HL-60 (cell line): Measurements from ENCODE around the gene OSM.
A peak's percentile ranks its signal among the peaks of the same experiment; 100 is the strongest.

Experiments
- GABPA ChIP-seq: IDR thresholded peaks from 2 replicates; pipeline ENCODE4 v1.6.1; 2012; ENCODE audit warnings: low read depth
- POLR2AphosphoS5 ChIP-seq: IDR thresholded peaks from 2 replicates; pipeline ENCODE4 v1.6.1; 2012; ENCODE audit warnings: low read depth
- TF ChIP-seq, protein P1 (sequence below): IDR thresholded peaks from one replicate; pipeline ENCODE4 v1.5.1; 2011; ENCODE audit warnings: low read length, control low read depth, inconsistent platforms; ENCODE audit not compliant: insufficient read depth

DNA sequence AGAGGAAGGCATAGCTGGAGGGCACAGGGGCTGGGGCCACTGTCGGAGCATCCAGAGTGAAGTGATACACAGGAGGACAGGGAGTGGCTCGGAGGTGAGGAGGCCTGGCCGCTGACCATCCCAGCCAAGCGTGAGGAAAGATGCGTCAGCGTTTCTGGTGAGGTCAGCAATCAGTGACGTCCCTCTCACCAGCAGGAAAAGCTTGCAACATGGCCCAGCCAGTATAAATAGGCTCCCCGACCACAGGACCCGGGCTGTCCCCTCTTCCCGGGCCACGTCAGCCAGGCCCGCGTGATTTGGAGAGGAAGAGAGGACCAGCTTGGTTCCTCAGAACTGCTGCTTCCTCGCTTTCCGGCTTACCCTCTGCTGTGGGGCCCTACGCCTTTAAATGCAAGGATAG lies 4.2 kb upstream of the OSM start:
- TF ChIP-seq POLR2AphosphoS5: peak; percentile 41; the same call in 1 of the 2 replicates
- TF ChIP-seq, protein P1, sequence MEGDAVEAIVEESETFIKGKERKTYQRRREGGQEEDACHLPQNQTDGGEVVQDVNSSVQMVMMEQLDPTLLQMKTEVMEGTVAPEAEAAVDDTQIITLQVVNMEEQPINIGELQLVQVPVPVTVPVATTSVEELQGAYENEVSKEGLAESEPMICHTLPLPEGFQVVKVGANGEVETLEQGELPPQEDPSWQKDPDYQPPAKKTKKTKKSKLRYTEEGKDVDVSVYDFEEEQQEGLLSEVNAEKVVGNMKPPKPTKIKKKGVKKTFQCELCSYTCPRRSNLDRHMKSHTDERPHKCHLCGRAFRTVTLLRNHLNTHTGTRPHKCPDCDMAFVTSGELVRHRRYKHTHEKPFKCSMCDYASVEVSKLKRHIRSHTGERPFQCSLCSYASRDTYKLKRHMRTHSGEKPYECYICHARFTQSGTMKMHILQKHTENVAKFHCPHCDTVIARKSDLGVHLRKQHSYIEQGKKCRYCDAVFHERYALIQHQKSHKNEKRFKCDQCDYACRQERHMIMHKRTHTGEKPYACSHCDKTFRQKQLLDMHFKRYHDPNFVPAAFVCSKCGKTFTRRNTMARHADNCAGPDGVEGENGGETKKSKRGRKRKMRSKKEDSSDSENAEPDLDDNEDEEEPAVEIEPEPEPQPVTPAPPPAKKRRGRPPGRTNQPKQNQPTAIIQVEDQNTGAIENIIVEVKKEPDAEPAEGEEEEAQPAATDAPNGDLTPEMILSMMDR: no peak
- TF ChIP-seq GABPA: no peak
